T-helper 1 cell treated with Interleukin-12 subunit alpha and Interleukin-12 subunit beta and Interleukin-4 antibody, amounts not matched to agents 30 μg/mL and 1 μg/mL, for 36 hours (primary cell): ENCODE results near the gene MAT2B.

Experiments
- H3K27ac Mint-ChIP-seq: one replicate; pipeline ENCODE4 v1.8.0; 2021; ENCODE audit warnings: mild to moderate bottlenecking, mixed read lengths
- H3K27me3 Mint-ChIP-seq: one replicate; pipeline ENCODE4 v1.8.0; 2021; ENCODE audit warnings: low read depth, mixed read lengths
- H3K36me3 Mint-ChIP-seq: one replicate; pipeline ENCODE4 v1.8.0; 2021; ENCODE audit warnings: low read depth, mixed read lengths
- H3K4me1 Mint-ChIP-seq: one replicate; pipeline ENCODE4 v1.8.0; 2021; ENCODE audit warnings: low read depth, mixed read lengths
- H3K4me3 Mint-ChIP-seq: one replicate; pipeline ENCODE4 v1.8.0; 2021; ENCODE audit warnings: mild to moderate bottlenecking, moderate library complexity, mixed read lengths
- H3K9me3 Mint-ChIP-seq: one replicate; pipeline ENCODE4 v1.8.0; 2021; ENCODE audit warnings: mixed read lengths

Gene MAT2B

GRCh38 chr5:163489055-163489744 is 16.2 kb upstream of the MAT2B start:
- H3K9me3 Mint-ChIP-seq = no peaks in the 10 kb centered on the region
- H3K4me3 Mint-ChIP-seq = no peak overlapping the region
- H3K4me1 Mint-ChIP-seq = no peaks in the 10 kb centered on the region
- no peaks in the 10 kb centered on the region for H3K27me3 Mint-ChIP-seq
- no peak overlapping the region for H3K27ac Mint-ChIP-seq
- peaks cover 26% of the 10 kb centered on the region for H3K36me3 Mint-ChIP-seq

DNA sequence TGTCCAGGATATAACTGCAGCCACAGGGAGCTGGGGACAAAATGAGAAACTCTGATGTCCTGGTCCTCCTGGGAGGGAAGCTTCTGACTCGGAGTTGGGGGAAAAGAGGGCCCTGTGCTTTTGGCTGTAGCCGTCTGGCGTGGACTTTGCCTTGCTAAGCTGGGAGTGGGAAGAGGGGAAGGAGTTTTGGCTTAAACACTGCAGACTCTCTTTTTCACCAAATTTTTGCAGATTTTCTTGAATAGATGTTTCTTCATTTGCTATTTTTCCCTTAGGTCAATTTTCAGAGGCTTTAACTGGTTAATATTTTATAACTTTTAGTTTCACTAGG is 15.7 kb upstream of the MAT2B start:
- no peaks in the 10 kb centered on the region for H3K9me3 Mint-ChIP-seq
- H3K4me3 Mint-ChIP-seq = no peak overlapping the region
- H3K4me1 Mint-ChIP-seq = no peaks in the 10 kb centered on the region
- peaks cover 23% of the 10 kb centered on the region for H3K36me3 Mint-ChIP-seq
- no peak overlapping the region for H3K27ac Mint-ChIP-seq
- no peaks in the 10 kb centered on the region for H3K27me3 Mint-ChIP-seq

GRCh38 chr5:163496286-163496685 is 9.1 kb upstream of the MAT2B start:
- H3K36me3 Mint-ChIP-seq = peaks cover 8% of the 10 kb centered on the region

DNA sequence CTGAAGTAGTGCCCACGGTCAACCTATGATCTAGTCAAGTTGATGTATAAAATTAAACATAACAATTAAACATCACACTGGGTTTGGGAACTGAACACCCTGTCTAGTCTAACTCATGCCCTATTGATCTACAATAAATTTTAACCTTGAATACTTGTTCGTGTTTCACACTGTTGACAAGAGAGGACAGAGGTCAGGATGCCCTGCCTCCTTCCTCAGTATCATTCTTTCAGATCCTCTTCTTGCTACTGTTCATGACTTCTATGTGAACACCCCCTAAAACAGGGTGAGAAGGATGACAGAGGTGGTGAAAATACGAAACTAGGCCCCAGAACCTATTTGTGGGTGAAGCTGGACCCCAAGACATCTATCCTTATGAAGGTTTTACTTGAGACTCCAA is 8.1 kb upstream of the MAT2B start:
- no peaks in the 10 kb centered on the region for H3K27me3 Mint-ChIP-seq
- peaks cover under 1% of the 10 kb centered on the region for H3K4me1 Mint-ChIP-seq
- no peak overlapping the region for H3K4me3 Mint-ChIP-seq
- H3K27ac Mint-ChIP-seq = no peak overlapping the region
- no peaks in the 10 kb centered on the region for H3K9me3 Mint-ChIP-seq
- peaks cover 2% of the 10 kb centered on the region for H3K36me3 Mint-ChIP-seq

More at GRCh38 chr5:163496286-163496685, 9.1 kb upstream of the MAT2B start:
- Mint-ChIP-seq H3K4me1 (no peaks in the 10 kb centered on the region), H3K9me3 (no peaks in the 10 kb centered on the region), H3K27ac (no peak overlapping the region), H3K27me3 (no peaks in the 10 kb centered on the region), H3K4me3 (no peak overlapping the region)

DNA sequence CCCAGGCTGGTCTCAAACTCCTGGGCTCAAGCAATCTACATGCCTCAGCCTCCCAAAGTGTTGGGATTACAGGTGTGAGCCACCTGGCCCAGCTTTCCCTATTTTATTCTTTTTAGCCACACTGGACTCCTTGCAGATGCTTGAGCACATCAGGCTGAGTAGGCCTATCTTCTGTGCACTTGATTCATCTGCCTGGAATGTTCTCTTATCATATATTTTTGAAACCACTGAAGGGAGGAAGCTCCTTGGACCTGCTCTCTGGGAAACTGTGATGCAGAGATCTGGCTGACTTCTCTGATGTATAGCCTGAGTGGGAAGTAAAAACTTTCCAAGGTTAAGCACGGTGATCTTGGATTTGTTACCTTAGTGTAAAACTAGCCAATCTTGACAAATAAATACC is 6.5 kb upstream of the MAT2B start:
- Mint-ChIP-seq H3K4me3 (no peak overlapping the region), H3K36me3 (peaks cover 2% of the 10 kb centered on the region), H3K27ac (no peak overlapping the region), H3K27me3 (no peaks in the 10 kb centered on the region), H3K4me1 (peaks cover 10% of the 10 kb centered on the region), H3K9me3 (no peaks in the 10 kb centered on the region)

- H3K9me3 Mint-ChIP-seq = no peaks in the 10 kb centered on the region
- peaks cover 3% of the 10 kb centered on the region for H3K36me3 Mint-ChIP-seq
- H3K27ac Mint-ChIP-seq = peak overlapping the region; percentile 91
- H3K4me3 Mint-ChIP-seq = peak overlapping the region; percentile 86
- peaks cover 15% of the 10 kb centered on the region for H3K4me1 Mint-ChIP-seq
- no peaks in the 10 kb centered on the region for H3K27me3 Mint-ChIP-seq
Observed at GRCh38 chr5:163502521-163502920, 2.9 kb upstream of the MAT2B start.

- no peaks in the 10 kb centered on the region for H3K27me3 Mint-ChIP-seq
- peaks cover 3% of the 10 kb centered on the region for H3K36me3 Mint-ChIP-seq
- no peaks in the 10 kb centered on the region for H3K9me3 Mint-ChIP-seq
- H3K27ac Mint-ChIP-seq = peak overlapping the region; percentile 91
- peaks cover 23% of the 10 kb centered on the region for H3K4me1 Mint-ChIP-seq
- peak overlapping the region; percentile 86 for H3K4me3 Mint-ChIP-seq
Observed at GRCh38 chr5:163503106-163504078, 2.0 kb upstream of the MAT2B start.

- peaks cover 9% of the 10 kb centered on the region for H3K36me3 Mint-ChIP-seq
- no peaks in the 10 kb centered on the region for H3K27me3 Mint-ChIP-seq
- peak overlapping the region; percentile 91 for H3K27ac Mint-ChIP-seq
- H3K9me3 Mint-ChIP-seq = no peaks in the 10 kb centered on the region
- H3K4me1 Mint-ChIP-seq = peaks cover 32% of the 10 kb centered on the region
- peak overlapping the region; percentile 86 for H3K4me3 Mint-ChIP-seq
Observed at GRCh38 chr5:163504079-163504931, 1.1 kb upstream of the MAT2B start.

DNA sequence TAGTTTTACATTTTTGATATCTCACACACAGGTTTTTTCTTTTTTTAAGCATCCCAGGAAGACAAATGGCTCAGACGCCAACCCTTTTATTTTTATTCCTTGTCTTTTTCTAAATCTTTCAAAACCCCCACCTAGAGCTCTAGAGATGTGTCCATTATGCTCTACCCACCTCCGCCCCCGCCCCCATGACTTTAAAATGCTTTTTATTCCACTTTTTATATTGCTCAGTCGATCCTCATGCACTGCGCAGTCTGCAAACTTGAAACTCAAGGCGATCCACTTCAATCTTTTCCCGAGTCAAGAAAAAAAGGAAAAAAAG is 411 bp upstream of the MAT2B start:
- Mint-ChIP-seq H3K9me3 (no peaks in the 10 kb centered on the region), H3K4me3 (peak overlapping the region; percentile 86), H3K36me3 (peaks cover 9% of the 10 kb centered on the region), H3K27ac (peak overlapping the region; percentile 91), H3K4me1 (peaks cover 37% of the 10 kb centered on the region), H3K27me3 (no peaks in the 10 kb centered on the region)

GRCh38 chr5:163506095-163506457 is 657 bp downstream of the MAT2B start:
- H3K27me3 Mint-ChIP-seq = no peaks in the 10 kb centered on the region

GRCh38 chr5:163506726-163507125 is 1.3 kb downstream of the MAT2B start:
- peaks cover 14% of the 10 kb centered on the region for H3K36me3 Mint-ChIP-seq
- H3K9me3 Mint-ChIP-seq = no peaks in the 10 kb centered on the region
- H3K27me3 Mint-ChIP-seq = no peaks in the 10 kb centered on the region
- peaks cover 43% of the 10 kb centered on the region for H3K4me1 Mint-ChIP-seq
- H3K27ac Mint-ChIP-seq = peak overlapping the region; percentile 91
- H3K4me3 Mint-ChIP-seq = peak overlapping the region; percentile 86

More at GRCh38 chr5:163506095-163506457, 657 bp downstream of the MAT2B start:
- Mint-ChIP-seq H3K9me3 (no peaks in the 10 kb centered on the region), H3K27ac (peak overlapping the region; percentile 91), H3K4me3 (peak overlapping the region; percentile 86), H3K36me3 (peaks cover 14% of the 10 kb centered on the region), H3K4me1 (peaks cover 43% of the 10 kb centered on the region)

DNA sequence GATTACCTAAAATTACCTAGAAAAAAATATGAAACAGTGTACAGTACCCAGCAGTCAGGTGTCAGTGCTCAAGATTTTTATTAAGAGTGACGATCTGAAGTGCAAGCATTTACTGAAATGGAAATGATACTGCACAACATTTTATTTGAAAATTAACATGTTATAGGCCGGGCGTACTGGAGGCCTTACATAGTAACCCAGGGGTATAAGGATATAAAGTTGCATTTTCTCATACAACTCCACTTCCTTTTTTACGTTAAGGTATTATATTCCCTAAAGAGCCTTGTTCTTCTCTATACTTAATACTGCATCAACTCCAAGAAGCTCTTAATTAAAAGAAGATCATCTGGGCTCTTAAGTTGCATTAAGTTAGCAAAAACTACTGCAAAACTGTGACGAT is 3.3 kb downstream of the MAT2B start:
- Mint-ChIP-seq H3K4me3 (peak overlapping the region; percentile 86), H3K4me1 (peaks cover 40% of the 10 kb centered on the region), H3K27ac (peak overlapping the region; percentile 78), H3K36me3 (peaks cover 26% of the 10 kb centered on the region), H3K9me3 (no peaks in the 10 kb centered on the region), H3K27me3 (no peaks in the 10 kb centered on the region)

DNA sequence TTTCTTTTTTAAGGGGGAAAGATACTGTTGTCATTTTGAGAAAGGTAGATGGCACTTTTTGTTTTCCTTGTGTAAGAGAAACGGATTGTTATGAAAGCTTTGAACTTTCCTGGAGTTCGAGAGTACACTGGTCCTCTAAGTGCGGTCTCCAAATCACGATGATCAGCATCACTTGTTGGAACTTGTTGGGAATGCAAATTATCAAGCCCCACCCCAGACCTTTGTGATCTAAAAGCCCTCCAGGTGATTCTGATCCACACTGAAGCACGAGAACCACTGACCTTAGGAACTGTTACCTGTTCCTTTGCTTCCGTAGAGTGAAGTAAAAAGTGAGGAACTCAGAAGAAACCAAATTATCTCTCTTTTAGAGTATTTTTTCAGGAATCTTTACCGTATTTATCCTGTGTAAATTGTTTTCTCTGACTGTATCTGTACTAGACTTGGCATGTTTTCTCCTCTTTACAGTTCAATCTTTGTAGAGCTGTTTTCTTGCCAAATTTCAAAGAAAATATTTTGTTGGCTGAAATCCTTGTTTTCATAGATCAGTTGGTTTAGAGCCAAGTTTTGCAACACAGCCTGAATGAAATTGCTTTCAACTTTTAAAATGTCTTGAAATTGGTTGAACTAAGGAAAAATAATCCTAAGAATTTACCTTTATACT is 4.0 kb downstream of the MAT2B start:
- Mint-ChIP-seq H3K9me3 (no peaks in the 10 kb centered on the region), H3K4me3 (peak overlapping the region; percentile 86), H3K4me1 (peaks cover 40% of the 10 kb centered on the region), H3K27ac (peak overlapping the region; percentile 78), H3K36me3 (peaks cover 27% of the 10 kb centered on the region), H3K27me3 (no peaks in the 10 kb centered on the region)

GRCh38 chr5:163512526-163512925 is 7.1 kb downstream of the MAT2B start:
- Mint-ChIP-seq H3K27ac (no peak overlapping the region), H3K4me3 (no peak overlapping the region), H3K4me1 (peaks cover 36% of the 10 kb centered on the region), H3K36me3 (peaks cover 37% of the 10 kb centered on the region), H3K9me3 (no peaks in the 10 kb centered on the region), H3K27me3 (no peaks in the 10 kb centered on the region)
